Measurements from ENCODE around the gene KIAA1549.
A peak's percentile ranks its signal among the peaks of the same experiment; 100 is the strongest.

KIAA1549 gene

DNA sequence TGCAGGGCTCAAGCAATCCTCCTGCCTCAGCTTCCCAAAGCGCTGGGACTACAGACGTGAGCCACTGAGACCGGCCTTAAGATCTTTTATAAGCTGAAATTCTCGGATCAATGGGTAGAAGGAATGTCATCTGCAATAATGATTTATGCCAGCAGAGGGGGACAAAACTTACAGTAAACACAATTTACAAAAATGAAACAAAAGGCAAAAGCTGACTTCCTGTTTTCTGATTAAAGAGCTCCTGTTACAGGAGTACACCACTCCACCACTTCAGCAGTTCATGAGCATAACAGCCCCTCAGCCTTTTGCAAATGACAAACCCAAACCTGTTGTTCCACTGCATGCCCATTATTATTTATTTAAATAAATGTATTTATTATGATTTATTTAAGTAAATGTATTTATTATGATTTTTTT is 94.7 kb downstream of the KIAA1549 start:
- DNase-seq (ENCODE audit: low read depth in 2 of 3, low spot score in 1 of 3), result peak in 1 of 3 donors; percentile 88

DNA sequence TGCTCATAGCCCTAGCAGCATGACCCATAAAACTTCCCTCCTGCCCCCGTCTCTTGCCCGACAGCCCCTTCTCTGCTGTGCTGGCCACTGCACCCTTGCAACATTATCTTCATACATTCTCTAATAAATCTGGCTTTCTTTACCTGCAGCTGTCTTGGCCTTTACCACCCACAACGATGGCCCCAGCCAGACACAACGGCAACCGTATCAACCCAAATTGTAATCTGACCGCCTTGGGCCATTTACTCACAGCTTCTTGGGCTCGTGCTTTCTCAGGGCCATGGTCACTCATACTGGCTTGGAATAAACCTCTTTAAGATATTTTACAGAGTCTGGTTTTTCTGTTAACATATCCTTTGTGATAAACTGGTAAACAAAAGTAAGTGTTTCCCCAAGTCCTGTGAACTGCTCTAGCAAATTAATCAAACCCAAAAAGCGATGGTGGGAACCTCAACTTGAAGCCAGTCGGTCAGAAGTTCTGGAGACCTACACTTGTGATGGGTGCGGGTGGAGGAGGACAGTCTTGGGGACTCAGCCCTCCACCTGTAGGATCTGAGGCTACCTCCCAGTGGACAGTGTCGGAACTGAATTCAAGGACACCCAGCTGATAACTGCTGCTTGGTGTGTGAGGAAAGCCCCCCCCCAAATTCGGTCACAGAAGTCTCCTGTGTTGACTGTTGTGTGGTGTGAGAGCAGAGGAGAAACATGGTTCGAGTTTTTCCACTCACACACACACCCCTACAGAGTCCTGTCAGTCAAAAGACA is 95.6 kb downstream of the KIAA1549 start:
- no peak for DNase-seq (ENCODE audit: low read depth in 2 of 3, low spot score in 1 of 3)

DNA sequence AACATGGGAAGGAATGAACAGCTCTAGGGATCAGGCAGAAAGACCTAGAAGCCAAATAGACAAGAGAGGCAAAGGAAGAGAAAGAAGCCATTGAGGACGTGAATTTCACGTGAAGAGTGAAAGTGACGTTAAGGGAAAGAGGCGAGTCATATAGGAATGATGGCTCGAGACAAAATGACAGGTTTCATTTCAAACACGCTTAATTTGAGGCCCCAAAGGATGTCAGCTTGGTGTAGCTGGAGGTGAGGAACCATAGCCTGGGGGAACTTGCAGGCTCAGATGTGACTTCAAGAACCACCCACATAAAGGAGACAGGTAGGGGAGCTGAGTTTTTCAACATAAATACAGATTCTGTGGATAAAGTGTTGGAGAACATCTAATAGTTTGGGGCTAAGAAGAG is 98.9 kb downstream of the KIAA1549 start:
- DNase-seq (ENCODE audit: low read depth in 2 of 3, low spot score in 1 of 3), result no peak

- no peak for DNase-seq (ENCODE audit: low read depth in 2 of 3, low spot score in 1 of 3)
Observed at GRCh38 chr7:138881579-138882188, 99.5 kb downstream of the KIAA1549 start.

GRCh38 chr7:138880881-138881578 is 100.2 kb downstream of the KIAA1549 start:
- DNase-seq (ENCODE audit: low read depth in 2 of 3, low spot score in 1 of 3), result no peak

GRCh38 chr7:138879356-138879755 is 101.8 kb downstream of the KIAA1549 start:
- DNase-seq (ENCODE audit: low read depth in 2 of 3, low spot score in 1 of 3), result no peak

DNA sequence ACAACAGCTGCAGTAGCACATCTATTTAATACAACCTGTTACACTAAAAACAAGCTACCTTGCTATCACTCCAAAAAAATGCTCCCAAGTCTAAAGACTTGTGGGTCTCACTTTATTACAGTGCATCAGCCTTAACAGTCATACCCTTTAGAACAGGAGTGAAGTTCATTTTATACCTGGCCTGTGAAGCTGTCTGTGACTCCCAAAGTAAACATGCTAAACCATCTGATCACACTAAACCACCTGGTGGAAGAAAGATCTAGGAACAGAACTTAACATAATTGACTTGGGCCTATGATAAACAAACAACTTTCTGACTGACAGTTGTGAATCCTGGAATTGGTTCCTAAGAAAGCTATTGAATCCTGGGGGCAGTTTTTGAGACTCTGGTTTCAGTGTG is 102.3 kb downstream of the KIAA1549 start:
- no peak for DNase-seq (ENCODE audit: low read depth in 2 of 3, low spot score in 1 of 3)

GRCh38 chr7:138878051-138878450 is 103.1 kb downstream of the KIAA1549 start:
- no peak for DNase-seq (ENCODE audit: low read depth in 2 of 3, low spot score in 1 of 3)

GRCh38 chr7:138876326-138876725 is 104.9 kb downstream of the KIAA1549 start:
- no peak for DNase-seq (ENCODE audit: low read depth in 2 of 3, low spot score in 1 of 3)

DNA sequence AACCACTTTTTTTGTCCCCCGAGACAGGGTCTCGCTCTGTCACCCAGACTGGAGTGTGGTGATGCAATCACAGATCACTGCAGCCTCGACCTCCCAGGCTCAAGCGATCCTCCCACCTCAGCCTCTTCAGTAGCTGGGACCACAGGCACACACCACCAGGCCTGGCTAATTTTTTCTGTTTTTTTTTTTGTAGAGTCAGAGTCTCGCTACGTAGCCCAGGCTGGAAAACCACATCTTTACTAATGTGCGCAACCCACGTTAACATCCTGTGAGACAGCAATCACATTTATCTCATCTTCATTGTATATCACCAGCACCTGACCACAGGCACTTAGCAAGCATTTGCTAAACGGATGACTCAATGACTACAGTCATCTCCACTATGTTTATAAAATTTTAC is 105.4 kb downstream of the KIAA1549 start:
- peak; percentile 31 to 50 (median 49) for DNase-seq (ENCODE audit: low read depth in 2 of 3, low spot score in 1 of 3)

GRCh38 chr7:138873220-138873892 is 107.8 kb downstream of the KIAA1549 start:
- DNase-seq (ENCODE audit: low read depth in 2 of 3, low spot score in 1 of 3), result no peak

- DNase-seq (ENCODE audit: low read depth in 2 of 3, low spot score in 1 of 3), result no peak
Observed at GRCh38 chr7:138872576-138872975, 108.6 kb downstream of the KIAA1549 start.

DNA sequence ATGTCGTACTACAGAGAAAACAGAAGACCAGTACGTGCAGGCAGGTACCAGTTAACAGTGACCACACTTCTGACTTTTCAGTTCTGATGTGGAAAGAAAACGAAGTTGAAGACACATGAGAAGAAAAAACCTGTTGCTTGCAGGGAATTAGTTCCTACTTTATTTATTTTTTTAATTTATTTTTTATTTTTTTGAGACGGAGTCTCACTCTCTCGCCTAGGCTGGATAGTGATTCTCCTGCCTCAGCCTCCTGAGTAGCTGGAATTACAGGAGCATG is 109.4 kb downstream of the KIAA1549 start:
- DNase-seq (ENCODE audit: low read depth in 2 of 3, low spot score in 1 of 3), result no peak

DNA sequence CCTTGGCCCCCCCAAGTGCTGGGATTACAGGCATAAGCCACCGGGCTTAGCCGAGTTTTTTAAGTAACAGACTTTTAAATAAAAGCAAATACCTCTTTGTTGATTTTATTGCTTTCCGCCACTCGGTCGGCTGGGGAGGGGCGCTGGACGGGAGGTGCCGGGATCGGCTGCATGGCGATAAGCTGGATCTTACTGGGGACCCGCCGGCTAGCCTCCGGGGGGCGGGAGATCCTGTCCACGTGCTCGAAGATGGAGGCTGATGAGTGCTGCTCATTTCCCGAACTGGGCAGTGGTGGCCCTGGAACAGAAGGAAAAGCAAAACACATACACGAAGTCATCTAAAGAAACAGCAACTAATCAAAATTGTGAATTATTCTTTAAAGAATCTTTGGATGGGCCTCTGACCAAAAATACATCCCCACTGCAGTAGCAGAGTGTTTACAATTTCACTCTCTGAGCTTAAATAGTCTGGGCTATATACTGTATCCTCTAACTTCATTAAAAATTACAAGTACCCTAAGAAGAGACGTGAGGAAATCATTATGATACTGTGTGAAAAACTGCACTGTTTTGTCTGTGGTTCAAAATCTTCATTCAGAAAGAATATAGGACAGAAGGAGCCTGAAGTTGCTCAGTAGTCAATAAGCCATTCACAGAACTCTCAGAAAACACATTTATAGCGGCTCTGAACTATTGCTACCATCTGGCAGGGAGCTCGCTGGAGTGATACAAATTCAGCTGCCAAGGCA is 110.0 kb downstream of the KIAA1549 start:
- no peak for DNase-seq (ENCODE audit: low read depth in 2 of 3, low spot score in 1 of 3)

DNA sequence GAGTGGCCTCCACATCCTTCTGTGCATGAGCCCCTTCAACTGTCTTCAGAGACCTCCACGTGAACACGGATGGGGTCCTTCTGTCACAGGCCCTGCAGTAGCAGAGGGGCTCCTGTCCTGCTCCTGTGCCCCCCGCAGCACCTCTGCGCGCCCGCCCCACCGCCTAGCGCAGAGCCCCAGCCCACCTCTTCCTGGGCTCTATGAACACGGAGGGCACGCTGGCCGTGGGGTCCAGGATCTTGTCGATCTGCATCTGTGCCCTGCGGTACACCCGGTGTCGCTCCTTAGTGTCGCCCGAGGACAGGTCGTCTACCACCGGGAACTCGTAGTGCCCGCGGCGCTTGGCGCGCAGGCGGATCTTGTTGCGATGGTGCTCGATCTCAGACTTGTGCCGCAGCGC is 111.8 kb downstream of the KIAA1549 start:
- no peak for DNase-seq (ENCODE audit: low read depth in 2 of 3, low spot score in 1 of 3)

GRCh38 chr7:138868711-138869110 is 112.5 kb downstream of the KIAA1549 start:
- DNase-seq (ENCODE audit: low read depth in 2 of 3, low spot score in 1 of 3), result no peak

DNA sequence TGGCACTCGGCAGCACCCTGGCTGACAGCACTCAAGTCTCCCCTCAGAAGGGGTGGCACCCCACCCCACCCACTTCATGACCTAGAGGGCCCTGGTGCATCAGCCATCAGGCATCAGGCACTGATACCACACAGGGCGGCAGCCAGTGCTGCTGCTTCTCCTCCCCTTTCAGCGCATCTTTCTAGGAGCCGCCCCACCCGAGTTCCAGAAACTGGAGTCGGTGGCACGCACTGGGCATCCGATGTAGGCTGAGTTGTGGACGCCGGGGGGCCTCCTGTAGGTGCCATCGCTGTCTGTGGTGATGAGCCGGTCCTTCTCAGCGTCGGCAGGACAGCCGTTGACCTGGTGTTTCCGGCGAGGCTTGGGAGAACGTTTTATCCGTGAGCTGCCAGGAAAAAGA is 113.4 kb downstream of the KIAA1549 start:
- DNase-seq (ENCODE audit: low read depth in 2 of 3, low spot score in 1 of 3), result no peak

DNA sequence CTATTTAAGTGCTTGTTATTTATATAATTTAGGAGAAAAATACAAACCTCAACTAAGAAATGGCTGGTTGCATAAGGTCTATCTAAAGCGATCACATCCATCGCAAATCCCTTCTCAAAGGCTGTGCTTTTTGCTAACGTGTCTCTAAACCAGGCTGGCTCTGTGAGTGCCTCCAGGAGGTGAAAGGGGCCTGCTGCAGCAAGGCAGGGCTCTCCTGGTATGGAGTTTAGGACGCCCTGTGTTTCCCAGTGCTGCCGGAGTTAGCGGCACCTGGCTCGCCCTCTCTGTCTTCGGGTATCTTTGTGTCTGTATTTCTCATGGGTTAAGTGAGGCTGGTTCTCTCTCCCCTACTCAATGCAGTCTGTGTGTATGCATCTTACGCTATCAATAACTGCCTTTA is 114.8 kb downstream of the KIAA1549 start:
- DNase-seq (ENCODE audit: low read depth in 2 of 3, low spot score in 1 of 3), result no peak

DNA sequence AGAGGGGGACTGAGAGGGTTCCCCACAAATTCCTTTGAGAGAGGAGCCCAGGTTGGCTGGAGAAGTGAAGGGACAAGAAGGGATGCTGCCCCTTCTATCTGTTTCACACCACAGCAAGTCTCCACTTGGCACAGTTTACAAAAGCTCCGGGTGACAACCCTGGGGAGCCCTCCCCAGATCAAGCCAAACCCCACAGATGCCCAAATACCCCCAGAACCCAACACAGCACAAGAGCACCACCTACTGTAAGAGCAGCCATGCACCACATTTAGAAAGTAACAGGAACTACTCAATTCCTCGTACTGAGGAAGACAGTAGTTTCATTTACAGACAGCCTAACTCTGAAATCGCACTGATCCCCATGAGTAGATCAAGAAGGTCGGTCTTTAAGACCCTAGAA is 115.3 kb downstream of the KIAA1549 start:
- peak in 2 of 3 donors; percentile 32 to 42 for DNase-seq (ENCODE audit: low read depth in 2 of 3, low spot score in 1 of 3)

- DNase-seq (ENCODE audit: low read depth in 2 of 3, low spot score in 1 of 3), result no peak
Observed at GRCh38 chr7:138864667-138865066, 116.5 kb downstream of the KIAA1549 start.

DNA sequence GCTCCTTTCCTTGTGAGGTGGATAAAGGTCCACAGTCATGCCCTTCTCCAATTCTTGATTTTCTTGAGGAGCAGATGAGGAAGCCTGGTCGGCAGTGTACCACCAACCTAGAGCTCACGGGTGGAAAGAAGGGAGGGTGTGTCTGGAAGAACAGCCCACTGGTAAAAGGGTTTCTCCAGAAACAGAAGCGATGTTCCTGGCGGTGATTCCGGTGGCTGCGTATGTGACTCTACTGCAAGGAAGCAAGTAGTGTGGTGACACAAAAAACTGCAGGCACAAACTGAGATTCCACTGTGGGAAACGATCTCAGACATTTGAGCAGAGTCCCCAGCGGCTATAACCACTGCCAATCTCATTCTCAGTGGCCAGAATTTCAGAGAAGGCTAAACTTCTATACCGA is 117.3 kb downstream of the KIAA1549 start:
- DNase-seq (ENCODE audit: low read depth in 2 of 3, low spot score in 1 of 3), result no peak
